Trophoblast cell (in vitro differentiated cells and primary cell): ENCODE results near the gene CCL4.
"Not testable (repeated sequence)": the region's sequence is repeated elsewhere in the genome, so short reads cannot be mapped to it uniquely, and the experiment has no call there.

ENCODE experiments used
- DNase-seq, 2 donors: peaks; one replicate each; pipeline ENCODE4 v3.0.0-alpha.2; 2016
- H2AFZ ChIP-seq: 2 replicates; pipeline ENCODE4 v1.6.1; 2013; ENCODE audit warnings: low read length, moderate library complexity, mild to moderate bottlenecking; ENCODE audit not compliant: insufficient read depth, poor library complexity
- H2AK5ac ChIP-seq: 2 replicates; pipeline ENCODE4 v1.6.1; 2013; ENCODE audit warnings: mild to moderate bottlenecking, low read length
- H2BK120ac ChIP-seq: 2 replicates; pipeline ENCODE4 v1.6.1; 2013; ENCODE audit warnings: low read length, mild to moderate bottlenecking, moderate library complexity; ENCODE audit not compliant: insufficient read depth, poor library complexity
- H2BK12ac ChIP-seq: 2 replicates; pipeline ENCODE4 v1.6.1; 2013; ENCODE audit warnings: mild to moderate bottlenecking, low read length, moderate library complexity
- H2BK5ac ChIP-seq: 2 replicates; pipeline ENCODE4 v1.6.1; 2013; ENCODE audit warnings: low read length, low read depth, moderate library complexity, mild to moderate bottlenecking; ENCODE audit not compliant: poor library complexity
- H3K14ac ChIP-seq: 2 replicates; pipeline ENCODE4 v1.6.1; 2013; ENCODE audit warnings: mild to moderate bottlenecking, low read length
- H3K18ac ChIP-seq: 2 replicates; pipeline ENCODE4 v1.6.1; 2013; ENCODE audit warnings: mild to moderate bottlenecking, low read length
- H3K23ac ChIP-seq: 2 replicates; pipeline ENCODE4 v1.6.1; 2013; ENCODE audit warnings: low read length
- H3K27ac ChIP-seq: 2 replicates; pipeline ENCODE4 v1.5.1; 2013; ENCODE audit warnings: low read depth, mild to moderate bottlenecking, inconsistent platforms, low read length, moderate library complexity
- H3K27me3 ChIP-seq: 2 replicates; pipeline ENCODE4 v1.6.1; 2013; ENCODE audit warnings: inconsistent platforms, mild to moderate bottlenecking, low read length, moderate library complexity; ENCODE audit not compliant: insufficient read depth
- H3K36me3 ChIP-seq, 2 experiments: 1 replicate in 1 of 2; 2 replicates in 1 of 2; pipeline ENCODE4 v1.6.1; 2013; ENCODE audit warnings: low read length in 2 of 2, mild to moderate bottlenecking in 2 of 2, moderate library complexity in 1 of 2; ENCODE audit not compliant: insufficient read depth in 2 of 2, control insufficient read depth in 1 of 2
- H3K4ac ChIP-seq: 2 replicates; pipeline ENCODE4 v1.6.1; 2013; ENCODE audit warnings: low read depth, mild to moderate bottlenecking, low read length, moderate library complexity
- H3K4me1 ChIP-seq, 2 experiments: 1 replicate in 1 of 2; 2 replicates in 1 of 2; pipeline ENCODE4 v1.6.1; 2013; ENCODE audit warnings: low read length in 2 of 2, mild to moderate bottlenecking in 2 of 2, moderate library complexity in 1 of 2; ENCODE audit not compliant: insufficient read depth in 2 of 2, control insufficient read depth in 1 of 2
- H3K4me2 ChIP-seq: 2 replicates; pipeline ENCODE4 v1.6.1; 2013; ENCODE audit warnings: inconsistent platforms, mild to moderate bottlenecking, low read length, moderate library complexity
- H3K4me3 ChIP-seq: 2 replicates; pipeline ENCODE4 v1.5.1; 2013; ENCODE audit warnings: mild to moderate bottlenecking, low read depth, low read length, inconsistent platforms
- H3K79me1 ChIP-seq: one replicate; pipeline ENCODE4 v1.6.1; 2013; ENCODE audit warnings: low read length
- H3K79me2 ChIP-seq: 2 replicates; pipeline ENCODE4 v1.6.1; 2013; ENCODE audit warnings: low read length, mild to moderate bottlenecking; ENCODE audit not compliant: control insufficient read depth, insufficient read depth, poor library complexity
- H3K9ac ChIP-seq: 2 replicates; pipeline ENCODE4 v1.6.1; 2013; ENCODE audit warnings: mild to moderate bottlenecking, low read length
- H3K9me3 ChIP-seq: 2 replicates; pipeline ENCODE4 v1.6.1; 2013; ENCODE audit warnings: low read depth, mild to moderate bottlenecking, control low read depth, inconsistent platforms, low read length; ENCODE audit not compliant: insufficient read depth
- H4K12ac ChIP-seq: 2 replicates; pipeline ENCODE4 v1.6.1; 2013; ENCODE audit warnings: low read depth, mild to moderate bottlenecking, low read length, moderate library complexity
- H4K8ac ChIP-seq: 2 replicates; pipeline ENCODE4 v1.6.1; 2013; ENCODE audit warnings: low read depth, mild to moderate bottlenecking, low read length, moderate library complexity
- H4K91ac ChIP-seq: one replicate; pipeline ENCODE4 v1.6.1; 2013; ENCODE audit warnings: low read depth, mild to moderate bottlenecking, low read length, moderate library complexity
- WGBS: extraction: QIAGEN DNeasy Blood & Tissue Kit; methylation state at CpG from one replicate; pipeline ENCODE4 v1.1.7; 2013; ENCODE audit warnings: missing lambda C conversion rate; ENCODE audit not compliant: insufficient read length, insufficient coverage; ENCODE audit errors: extremely low coverage; 5-methylcytosine and 5-hydroxymethylcytosine counted together

The CCL4 gene

GRCh38 chr17:36083691-36084090 lies 19.9 kb upstream of the CCL4 start:
- not testable (repeated sequence) for H3K4me3 ChIP-seq, H2BK5ac ChIP-seq, H2AFZ ChIP-seq, H4K8ac ChIP-seq, H3K9me3 ChIP-seq, DNase-seq, H3K79me2 ChIP-seq, H3K27me3 ChIP-seq, H3K18ac ChIP-seq, H4K12ac ChIP-seq, H3K4ac ChIP-seq, H3K23ac ChIP-seq, H3K36me3 ChIP-seq, H3K79me1 ChIP-seq, H3K4me2 ChIP-seq, H3K4me1 ChIP-seq, H3K27ac ChIP-seq, H3K9ac ChIP-seq, H2AK5ac ChIP-seq, H2BK12ac ChIP-seq, H4K91ac ChIP-seq, H2BK120ac ChIP-seq, H3K14ac ChIP-seq
- no CpG with 5 or more reads among the region's 2 CpGs for WGBS

- WGBS = no CpG with 5 or more reads among the region's 1 CpG
- H4K91ac ChIP-seq = no peak overlapping the region
Observed at GRCh38 chr17:36085765-36086164, 17.9 kb upstream of the CCL4 start.

GRCh38 chr17:36086791-36087190 lies 16.8 kb upstream of the CCL4 start:
- Histone ChIP-seq H3K4me1 (no peaks in the 10 kb centered on the region), H3K79me1 (no peaks in the 10 kb centered on the region), H3K18ac (no peak overlapping the region), H4K8ac (no peak overlapping the region), H3K36me3 (no peaks in the 10 kb centered on the region), H2AFZ (no peak overlapping the region), H3K4me2 (no peak overlapping the region), H4K12ac (no peak overlapping the region), H2BK120ac (no peak overlapping the region), H3K27ac (no peak overlapping the region), H2AK5ac (no peak overlapping the region), H4K91ac (no peak overlapping the region), H3K79me2 (no peaks in the 10 kb centered on the region), H2BK5ac (no peak overlapping the region), H3K4me3 (no peak overlapping the region), H3K23ac (no peak overlapping the region), H3K9ac (no peak overlapping the region), H3K27me3 (no peaks in the 10 kb centered on the region), H3K9me3 (no peaks in the 10 kb centered on the region), H2BK12ac (no peak overlapping the region), H3K4ac (no peak overlapping the region), H3K14ac (no peak overlapping the region)
- DNase-seq = no peak
- WGBS = no CpG with 5 or more reads among the region's 1 CpG

More at GRCh38 chr17:36085765-36086164, 17.9 kb upstream of the CCL4 start:
- Histone ChIP-seq H3K4me2 (no peak overlapping the region), H2BK12ac (no peak overlapping the region), H4K12ac (no peak overlapping the region), H3K4me3 (no peak overlapping the region), H3K14ac (no peak overlapping the region), H3K27ac (no peak overlapping the region), H3K36me3 (no peaks in the 10 kb centered on the region), H2AK5ac (no peak overlapping the region), H2BK5ac (no peak overlapping the region), H2BK120ac (no peak overlapping the region), H3K27me3 (no peaks in the 10 kb centered on the region), H3K79me2 (no peaks in the 10 kb centered on the region), H3K79me1 (no peaks in the 10 kb centered on the region), H2AFZ (no peak overlapping the region), H3K9ac (no peak overlapping the region), H3K4ac (no peak overlapping the region), H3K18ac (no peak overlapping the region), H4K8ac (no peak overlapping the region), H3K9me3 (no peaks in the 10 kb centered on the region), H3K4me1 (no peaks in the 10 kb centered on the region), H3K23ac (no peak overlapping the region)
- DNase-seq = peak in 1 of 2 donors; percentile 38

- H2BK120ac ChIP-seq, H3K9ac ChIP-seq, H3K36me3 ChIP-seq, H3K4me3 ChIP-seq, H2AFZ ChIP-seq, H2BK5ac ChIP-seq, H3K14ac ChIP-seq, H2AK5ac ChIP-seq, H3K27me3 ChIP-seq, H3K79me1 ChIP-seq, DNase-seq, H4K12ac ChIP-seq, H3K23ac ChIP-seq, H3K27ac ChIP-seq, H2BK12ac ChIP-seq, H3K4me1 ChIP-seq, H4K91ac ChIP-seq, H3K18ac ChIP-seq, H3K4ac ChIP-seq, H3K9me3 ChIP-seq, H4K8ac ChIP-seq, H3K4me2 ChIP-seq, H3K79me2 ChIP-seq: not testable (repeated sequence)
- no CpG with 5 or more reads among the region's 3 CpGs for WGBS
Observed at GRCh38 chr17:36087471-36087870, 16.2 kb upstream of the CCL4 start.
